HG03558 (cell line): ENCODE measurements around the gene VBP1.
A peak's percentile ranks its signal among the peaks of the same experiment; 100 is the strongest.
"Not testable (repeated sequence)": the region's sequence is repeated elsewhere in the genome, so short reads cannot be mapped to it uniquely, and the experiment has no call there.

Experiments
- ATAC-seq: cut with Tn5 transposase; IDR thresholded peaks from one replicate; pipeline ENCODE4 v1.9.1; 2021; ENCODE audit warnings: moderate number of reproducible peaks; ENCODE audit not compliant: unreplicated experiment; ENCODE audit errors: extremely low read depth

Gene VBP1

GRCh38 chrX:155216179-155216939, at the start of gene VBP1:
TSS of gene VBP1 (plus strand) at chrX:155216460. CDS start at chrX:155216483, 23 bp downstream.
- ATAC-seq = peak; percentile 91

- no peak for ATAC-seq
These were observed 46.4 kb upstream of the VBP1 start for GRCh38 chrX:155169881-155170280.

GRCh38 chrX:155179346-155179997, 36.8 kb upstream of the VBP1 start:
- no peak for ATAC-seq

- ATAC-seq = no peak
These were observed 27.5 kb upstream of the VBP1 start for GRCh38 chrX:155188786-155189185.

- ATAC-seq = no peak
These were observed 5.1 kb upstream of the VBP1 start for GRCh38 chrX:155211208-155211607.

- ATAC-seq = no peak
These were observed 2.5 kb upstream of the VBP1 start for GRCh38 chrX:155213731-155214130.

- ATAC-seq = peak; percentile 6
These were observed 649 bp upstream of the VBP1 start for GRCh38 chrX:155215443-155216178.

GRCh38 chrX:155216940-155217440, 730 bp downstream of the VBP1 start:
- no peak for ATAC-seq

GRCh38 chrX:155218777-155219176, 2.5 kb downstream of the VBP1 start:
- no peak for ATAC-seq

GRCh38 chrX:155221351-155221750, 5.1 kb downstream of the VBP1 start:
- no peak for ATAC-seq

GRCh38 chrX:155223746-155224145, 7.5 kb downstream of the VBP1 start:
- ATAC-seq = not testable (repeated sequence)

GRCh38 chrX:155225774-155226173, 9.5 kb downstream of the VBP1 start:
- ATAC-seq = no peak

GRCh38 chrX:155231163-155231562, 14.9 kb downstream of the VBP1 start:
- ATAC-seq = peak; percentile 67

- ATAC-seq = no peak
These were observed 19.6 kb downstream of the VBP1 start for GRCh38 chrX:155235891-155236290.

- no peak for ATAC-seq
These were observed 21.5 kb downstream of the VBP1 start for GRCh38 chrX:155237719-155238118.

GRCh38 chrX:155242300-155242699, 26.0 kb downstream of the VBP1 start:
- no peak for ATAC-seq

- no peak for ATAC-seq
These were observed 30.5 kb downstream of the VBP1 start for GRCh38 chrX:155246748-155247147.

- ATAC-seq = no peak
These were observed 31.2 kb downstream of the VBP1 start for GRCh38 chrX:155247497-155247896.

GRCh38 chrX:155251391-155251790, 35.1 kb downstream of the VBP1 start:
- ATAC-seq = no peak

- no peak for ATAC-seq
These were observed 43.5 kb downstream of the VBP1 start for GRCh38 chrX:155259752-155260151.
